CD14-positive monocyte (primary cell): ENCODE measurements around the gene SDCBP2. TPM values are rescaled to one million over a fixed set of nuclear protein-coding genes. Genes with fewer than 3 reads are reported as not detected.
A peak's percentile ranks its signal among the peaks of the same experiment; 100 is the strongest.

Experiments used
- DNase-seq, 3 donors: peaks; one replicate each; pipeline ENCODE4 v3.0.0-alpha.2; 2011 to 2022
- H2AFZ ChIP-seq: 2 replicates; pipeline ENCODE4 v1.6.0; 2012; ENCODE audit warnings: mild to moderate bottlenecking, low read depth, low read length, inconsistent platforms; ENCODE audit not compliant: insufficient read depth, poor library complexity, severe bottlenecking
- H3K27ac ChIP-seq, 2 donors: 1 replicate in 1 of 2; 2 replicates in 1 of 2; pipeline ENCODE4 v1.5.1; 2012 to 2013; ENCODE audit warnings: low read length in 2 of 2, control low read depth in 1 of 2, inconsistent platforms in 1 of 2, low read depth in 1 of 2, mild to moderate bottlenecking in 1 of 2
- H3K27me3 ChIP-seq, 2 donors: one replicate each; pipeline versions ENCODE4 v1.6.0 to v1.6.1; 2011 to 2013; ENCODE audit warnings: low read length in 2 of 2; ENCODE audit not compliant: control insufficient read depth in 2 of 2, insufficient read depth in 2 of 2
- H3K36me3 ChIP-seq, 2 donors: replicated peaks in 1 of 2; 1 replicate in 1 of 2; 2 replicates in 1 of 2; pipeline versions ENCODE4 v1.5.1 to v1.6.1; 2012 to 2013; ENCODE audit warnings: low read length in 2 of 2, control low read depth in 1 of 2, inconsistent platforms in 1 of 2, mild to moderate bottlenecking in 1 of 2; ENCODE audit not compliant: insufficient read depth in 2 of 2, control insufficient read depth in 1 of 2
- H3K4me1 ChIP-seq, 2 donors: 1 replicate in 1 of 2; 2 replicates in 1 of 2; pipeline versions ENCODE4 v1.5.1 to v1.6.1; 2012 to 2013; ENCODE audit warnings: low read length in 2 of 2, control low read depth in 1 of 2, inconsistent platforms in 1 of 2, mild to moderate bottlenecking in 1 of 2, moderate library complexity in 1 of 2; ENCODE audit not compliant: insufficient read depth in 2 of 2, control insufficient read depth in 1 of 2
- H3K4me2 ChIP-seq: replicated peaks from 2 replicates; pipeline ENCODE3; 2012; ENCODE audit warnings: low read length, moderate library complexity, mild to moderate bottlenecking; ENCODE audit not compliant: poor library complexity, severe bottlenecking; ENCODE audit errors: extremely low read depth
- H3K4me3 ChIP-seq, 3 experiments: fragments of 200-600 bp in 1 of 3; sonication (generic) in 1 of 3; replicated peaks in 1 of 3; 1 replicate in 2 of 3; 2 replicates in 1 of 3; pipeline ENCODE4 v1.5.1; 2011 to 2013; ENCODE audit warnings: low read length in 3 of 3, mild to moderate bottlenecking in 3 of 3, control low read depth in 2 of 3, low read depth in 2 of 3, inconsistent platforms in 1 of 3, moderate library complexity in 1 of 3
- H3K79me2 ChIP-seq: 2 replicates; pipeline ENCODE4 v1.6.0; 2012; ENCODE audit warnings: mild to moderate bottlenecking, control low read depth, inconsistent platforms, low read length, moderate library complexity; ENCODE audit not compliant: insufficient read depth
- H3K9ac ChIP-seq: 2 replicates; pipeline ENCODE4 v1.6.0; 2017; ENCODE audit warnings: low read length, mild to moderate bottlenecking; ENCODE audit not compliant: insufficient read depth, poor library complexity, severe bottlenecking
- H3K9me3 ChIP-seq, 2 donors: replicated peaks in 1 of 2; 1 replicate in 1 of 2; 2 replicates in 1 of 2; pipeline versions ENCODE4 v1.5.1 to v1.6.1; 2012 to 2013; ENCODE audit warnings: low read length in 2 of 2, control low read depth in 1 of 2; ENCODE audit not compliant: control insufficient read depth in 1 of 2, insufficient read depth in 1 of 2
- H4K20me1 ChIP-seq: 2 replicates; pipeline ENCODE4 v1.6.0; 2012; ENCODE audit warnings: mild to moderate bottlenecking, low read length, control low read depth, moderate library complexity; ENCODE audit not compliant: insufficient read depth
- H3K27ac Mint-ChIP-seq, 7 donors: one replicate each; pipeline ENCODE4 v1.8.0; 2020; ENCODE audit warnings: mild to moderate bottlenecking in 7 of 7, mixed read lengths in 7 of 7, moderate library complexity in 6 of 7, inconsistent platforms in 2 of 7
- H3K27me3 Mint-ChIP-seq, 3 donors: one replicate each; pipeline ENCODE4 v1.8.0; 2021 to 2022; ENCODE audit warnings: low read depth in 3 of 3, mild to moderate bottlenecking in 3 of 3, mixed read lengths in 3 of 3, moderate library complexity in 3 of 3, inconsistent platforms in 1 of 3
- H3K36me3 Mint-ChIP-seq, 2 donors: one replicate each; pipeline ENCODE4 v1.8.0; 2020; ENCODE audit warnings: mixed read lengths in 2 of 2, inconsistent platforms in 1 of 2, mild to moderate bottlenecking in 1 of 2
- H3K4me1 Mint-ChIP-seq: one replicate; pipeline ENCODE4 v1.8.0; 2020; ENCODE audit warnings: mild to moderate bottlenecking, mixed read lengths
- H3K4me3 Mint-ChIP-seq, 2 donors: one replicate each; pipeline ENCODE4 v1.8.0; 2020; ENCODE audit warnings: mild to moderate bottlenecking in 2 of 2, mixed read lengths in 2 of 2, moderate library complexity in 1 of 2
- H3K9me3 Mint-ChIP-seq, 7 donors: one replicate each; pipeline ENCODE4 v1.8.0; 2020 to 2022; ENCODE audit warnings: mixed read lengths in 7 of 7, mild to moderate bottlenecking in 6 of 7, moderate library complexity in 6 of 7, inconsistent platforms in 2 of 7
- WGBS: methylation state at CpG from one replicate; pipeline ENCODE4 v1.1.5; 2013; ENCODE audit warnings: missing lambda C conversion rate; ENCODE audit not compliant: insufficient coverage; 5-methylcytosine and 5-hydroxymethylcytosine counted together
- intact Hi-C, 2 donors: fragments of 100-400 bp; cut with micrococcal nuclease; formaldehyde crosslinking; loops; one replicate each; pipeline versions ENCODE4 v1.15.0 to v1.15.1; 2023
- polyA plus RNA-seq, 3 donors: library from polyadenylated mRNA; depleted of rRNA in 1 of 3; unstranded in 2 of 3; stranded (reverse) in 1 of 3; fragments of 300-500 nt in 2 of 3; fragments of >200 nt in 1 of 3; fragmentation: Illumina TruSeq in 2 of 3; gene quantifications; 1 replicate in 2 of 3; 2 replicates in 1 of 3; pipeline ENCODE4 v1.2.3, GENCODE V29; 2012 to 2021
- TF ChIP-seq, protein P1 (sequence below): fragments of 200-600 bp; IDR thresholded peaks from one replicate; pipeline ENCODE4 v1.8.0; 2022; ENCODE audit warnings: antibody characterized with exemption, mild to moderate bottlenecking

SDCBP2 gene
- polyA plus RNA-seq, 3 donors, result 0.69 to 1.0 (median 0.71) TPM

DNA sequence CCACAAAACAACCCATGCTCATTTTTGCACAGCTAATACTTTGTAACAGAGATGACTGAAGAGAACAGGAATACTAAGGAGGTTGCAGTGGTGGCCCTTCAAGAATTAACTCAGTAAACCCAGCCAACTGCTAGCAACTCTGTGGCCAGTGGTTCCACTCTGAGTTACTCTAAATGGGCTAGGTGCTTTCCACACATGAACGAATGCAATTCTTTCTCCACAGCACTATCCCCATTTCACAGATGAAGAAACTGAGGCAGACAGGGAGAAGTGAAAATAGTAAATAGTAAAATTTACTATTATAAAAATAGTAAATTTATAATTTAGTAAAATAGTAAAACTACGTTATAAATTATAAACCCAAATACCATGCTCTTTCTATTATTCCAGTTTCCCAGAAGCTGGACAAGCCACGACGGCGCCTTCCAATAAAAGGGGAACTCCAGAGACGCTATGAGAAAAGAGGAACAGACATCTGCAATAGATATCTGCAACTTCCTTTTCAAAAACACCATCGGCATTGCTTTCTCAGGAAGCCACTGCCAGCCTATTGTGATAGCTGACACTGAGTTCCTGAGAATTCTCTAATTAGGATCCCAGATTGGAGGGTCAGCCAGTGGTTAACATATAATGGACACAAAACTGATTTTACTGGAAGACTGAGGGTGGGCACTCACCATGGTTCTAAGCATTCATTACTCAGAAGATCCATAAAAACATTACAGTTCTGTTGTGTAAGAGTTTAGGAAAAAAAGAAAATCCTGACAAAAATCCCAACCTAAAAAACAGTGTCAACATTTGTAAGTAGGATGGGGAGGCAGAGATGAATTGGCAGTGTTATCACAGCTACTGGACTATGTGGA lies 47.7 kb upstream of the SDCBP2 start:
- DNase-seq, result peak; percentile 73 to 91 (median 89)
- 0% methylated on average over 4 of the region's 7 CpGs for WGBS
- Histone ChIP-seq H3K36me3 (peaks cover 27 to 35% of the 10 kb centered on the region in 2 donors), H3K79me2 (peaks cover 91% of the 10 kb centered on the region), H3K27ac (peak overlapping the region; percentile 71 to 83), H3K27me3 (no peaks in the 10 kb centered on the region), H3K4me1 (peaks cover 63 to 72% of the 10 kb centered on the region in 2 donors), H3K4me2 (peak overlapping the region; percentile 59), H3K9me3 (no peaks in the 10 kb centered on the region), H4K20me1 (peaks cover 98% of the 10 kb centered on the region), H3K4me3 (peak overlapping the region in 2 of 3 experiments; percentile 19 to 46), H2AFZ (no peak overlapping the region), H3K9ac (peak overlapping the region; percentile 6)
- Mint-ChIP-seq H3K36me3 (peaks cover 32 to 64% of the 10 kb centered on the region in 2 donors), H3K4me1 (peaks cover 82% of the 10 kb centered on the region), H3K4me3 (peak overlapping the region in 1 of 2 donors; percentile 82), H3K27me3 (peaks cover 0 to 2% (median 2%) of the 10 kb centered on the region in 3 donors), H3K27ac (peak overlapping the region; percentile 91 to 97 (median 94)), H3K9me3 (no peaks in the 10 kb centered on the region)
- intact Hi-C loops, result loop anchor here (2.0 to 5.0 kb wide), 3 partner anchors 16 to 58 kb away; partner anchors contain the start of genes SDCBP2 (in 2 of the 2) and FKBP1A (in 1 of the 2)
- TF ChIP-seq, protein P1, sequence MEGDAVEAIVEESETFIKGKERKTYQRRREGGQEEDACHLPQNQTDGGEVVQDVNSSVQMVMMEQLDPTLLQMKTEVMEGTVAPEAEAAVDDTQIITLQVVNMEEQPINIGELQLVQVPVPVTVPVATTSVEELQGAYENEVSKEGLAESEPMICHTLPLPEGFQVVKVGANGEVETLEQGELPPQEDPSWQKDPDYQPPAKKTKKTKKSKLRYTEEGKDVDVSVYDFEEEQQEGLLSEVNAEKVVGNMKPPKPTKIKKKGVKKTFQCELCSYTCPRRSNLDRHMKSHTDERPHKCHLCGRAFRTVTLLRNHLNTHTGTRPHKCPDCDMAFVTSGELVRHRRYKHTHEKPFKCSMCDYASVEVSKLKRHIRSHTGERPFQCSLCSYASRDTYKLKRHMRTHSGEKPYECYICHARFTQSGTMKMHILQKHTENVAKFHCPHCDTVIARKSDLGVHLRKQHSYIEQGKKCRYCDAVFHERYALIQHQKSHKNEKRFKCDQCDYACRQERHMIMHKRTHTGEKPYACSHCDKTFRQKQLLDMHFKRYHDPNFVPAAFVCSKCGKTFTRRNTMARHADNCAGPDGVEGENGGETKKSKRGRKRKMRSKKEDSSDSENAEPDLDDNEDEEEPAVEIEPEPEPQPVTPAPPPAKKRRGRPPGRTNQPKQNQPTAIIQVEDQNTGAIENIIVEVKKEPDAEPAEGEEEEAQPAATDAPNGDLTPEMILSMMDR, result no peak

DNA sequence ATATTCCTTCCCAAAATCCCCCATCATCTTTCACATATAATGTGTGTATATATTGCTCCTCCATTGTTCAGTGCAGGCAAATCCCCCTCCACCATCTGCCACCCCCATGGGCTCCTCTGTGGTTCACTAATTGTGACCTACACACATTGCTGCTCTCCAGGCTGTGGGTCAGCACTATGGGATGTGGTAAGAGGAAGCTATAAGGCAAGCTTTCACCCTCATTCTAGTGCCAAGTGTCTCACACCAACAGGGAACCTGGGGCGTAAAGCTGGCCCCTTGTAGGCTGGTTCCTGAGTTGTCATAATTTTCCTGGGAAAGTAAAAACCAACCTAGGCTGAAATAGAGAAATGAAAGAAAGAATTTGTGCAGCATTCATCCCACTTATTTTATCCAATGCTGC lies 47.1 kb upstream of the SDCBP2 start:
- H3K27me3 ChIP-seq, result no peaks in the 10 kb centered on the region
- intact Hi-C loops, result loop anchor here (2.0 to 5.0 kb wide), 3 partner anchors 17 to 59 kb away; partner anchors contain the start of genes SDCBP2 (in 2 of the 2) and FKBP1A (in 1 of the 2)
- TF ChIP-seq, protein P1, result no peak
- H3K4me2 ChIP-seq, result peak overlapping the region; percentile 59
- no peak overlapping the region for H2AFZ ChIP-seq
- peaks cover 63 to 65% of the 10 kb centered on the region in 2 donors for H3K4me1 ChIP-seq
- H3K9me3 ChIP-seq, result no peaks in the 10 kb centered on the region
- Mint-ChIP-seq H3K9me3 (no peaks in the 10 kb centered on the region), H3K36me3 (peaks cover 38 to 68% of the 10 kb centered on the region in 2 donors), H3K27me3 (peaks cover 0 to 2% (median 2%) of the 10 kb centered on the region in 3 donors), H3K4me3 (peak overlapping the region in 1 of 2 donors; percentile 82), H3K4me1 (peaks cover 79% of the 10 kb centered on the region), H3K27ac (peak overlapping the region; percentile 90 to 97 (median 92))
- peak overlapping the region; percentile 6 for H3K9ac ChIP-seq
- DNase-seq, result peak; percentile 55 to 79 (median 74)
- WGBS, result no CpG with 5 or more reads among the region's 1 CpG
- H3K79me2 ChIP-seq, result peaks cover 91% of the 10 kb centered on the region
- H3K4me3 ChIP-seq, result peak overlapping the region in 2 of 3 experiments; percentile 19 to 35
- peaks cover 33 to 41% of the 10 kb centered on the region in 2 donors for H3K36me3 ChIP-seq
- H3K27ac ChIP-seq, result peak overlapping the region; percentile 57 to 83
- H4K20me1 ChIP-seq, result peaks cover 98% of the 10 kb centered on the region
